Measurements from ENCODE around the gene DAD1. TPM values are rescaled to one million over a fixed set of nuclear protein-coding genes. Genes with fewer than 3 reads are reported as not detected.

The DAD1 gene
- total and polyA plus RNA-seq, 2 of the 8 experiments (the other 6 are each of a cell fraction or from before 2014, with no cell fraction given) = 131 to 440 TPM

GRCh38 chr14:22630066-22630465 lies 41.0 kb upstream of the DAD1 start:
- no peak overlapping the region for H3K4me3 ChIP-seq (ENCODE audit: extremely low read depth in 1 of 4, insufficient read depth in 2 of 4, low read depth in 3 of 4, low read length in 4 of 4)
- H3K4ac ChIP-seq (replicated peaks; ENCODE audit: insufficient read length, low read depth, low read length) = no peak overlapping the region
- no peak overlapping the region for H3K23ac ChIP-seq (ENCODE audit: insufficient read length)
- H2BK20ac ChIP-seq (ENCODE audit: low read length) = no peak overlapping the region
- peaks cover 0 to 9% (median 4%) of the 10 kb centered on the region in 4 experiments; a peak in 3 of 7 replicates for H3K4me1 ChIP-seq (replicated peaks in 1 of 4; ENCODE audit: control insufficient read depth in 3 of 4, insufficient read depth in 4 of 4, low read length in 3 of 4)
- H3K14ac ChIP-seq (ENCODE audit: insufficient read length) = no peak overlapping the region
- peaks cover 9 to 13% of the 10 kb centered on the region in 2 experiments; a peak in 2 of 4 replicates for H3K9me3 ChIP-seq (ENCODE audit: insufficient read depth in 2 of 2, low read depth in 1 of 2, low read length in 1 of 2)
- H3K23me2 ChIP-seq (ENCODE audit: low read depth, low read length) = peaks cover 2% of the 10 kb centered on the region; the same call in 1 of the 2 replicates
- no peaks in the 10 kb centered on the region for H3K27me3 ChIP-seq (replicated peaks in 1 of 4; ENCODE audit: control insufficient read depth in 3 of 4, extremely low read depth in 1 of 4, insufficient read depth in 3 of 4, low read length in 3 of 4)
- no peaks in the 10 kb centered on the region for H3K36me3 ChIP-seq (ENCODE audit: control insufficient read depth in 2 of 4, insufficient read depth in 4 of 4, low read length in 3 of 4)
- FAIRE-seq = no peak
- no peak overlapping the region for H2BK120ac ChIP-seq (replicated peaks; ENCODE audit: low read depth, low read length)
- no peak overlapping the region for H3K18ac ChIP-seq (ENCODE audit: extremely low read depth, low read length)
- H4K5ac ChIP-seq (ENCODE audit: insufficient read length, low read depth, low read length) = no peak overlapping the region
- no peak for DNase-seq (ENCODE audit: low read depth in 1 of 2, low spot score in 2 of 2)
- H4K91ac ChIP-seq (replicated peaks; ENCODE audit: insufficient read length, low read length) = no peak overlapping the region
- H2AFZ ChIP-seq (ENCODE audit: low read length) = no peak overlapping the region
- ChIA-PET CTCF (ENCODE audit: partially characterized antibody) (interaction anchor here (0.8 to 1.2 kb wide), 2 partner anchors 12 to 14 kb away, joined by 3 to 4 read pairs; partner anchors contain the start of gene OR6J1), POLR2A (ENCODE audit: partially characterized antibody) (no interaction called here)
- H2BK15ac ChIP-seq (ENCODE audit: low read length) = no peak overlapping the region
- no peak overlapping the region for H3K4me2 ChIP-seq (ENCODE audit: insufficient read depth in 1 of 2, low read depth in 2 of 2, low read length in 2 of 2)
- no peak overlapping the region for H2BK5ac ChIP-seq (ENCODE audit: low read depth, low read length)
- TF ChIP-seq SP1 (IDR thresholded peaks at IDR 0.05; ENCODE audit: low read depth, low read length) (no peak), SRF (IDR thresholded peaks at IDR 0.05; ENCODE audit: low read depth, low read length) (no peak), KDM4A (IDR thresholded peaks at IDR 0.05; ENCODE audit: low read depth, low read length, severe bottlenecking) (no peak), NRF1 (IDR thresholded peaks at IDR 0.05; ENCODE audit: low read depth, low read length) (no peak), TEAD4 (IDR thresholded peaks at IDR 0.05; ENCODE audit: low read depth, low read length) (no peak), TAF1 (IDR thresholded peaks at IDR 0.05; ENCODE audit: low read depth, low read length) (no peak), BACH1 (IDR thresholded peaks at IDR 0.05; ENCODE audit: low read length) (no peak), MAFK (IDR thresholded peaks at IDR 0.05; ENCODE audit: low read depth, low read length) (no peak)
- H2BK12ac ChIP-seq (ENCODE audit: low read depth, low read length) = no peak overlapping the region
- H3K27ac ChIP-seq (ENCODE audit: low read depth, low read length) = no peak overlapping the region
- no peaks in the 10 kb centered on the region for H4K20me1 ChIP-seq (replicated peaks in 1 of 2; ENCODE audit: control insufficient read depth in 1 of 2, insufficient read depth in 2 of 2, low read length in 2 of 2)
- no peak overlapping the region for H4K8ac ChIP-seq (ENCODE audit: extremely low read depth, insufficient read depth, low read length)
- H2AK5ac ChIP-seq (ENCODE audit: low read depth, low read length) = no peak overlapping the region
- no peaks in the 10 kb centered on the region for H3K79me2 ChIP-seq (ENCODE audit: control insufficient read depth in 1 of 2, insufficient read depth in 2 of 2, low read length in 2 of 2)
- no peaks in the 10 kb centered on the region for H3K79me1 ChIP-seq (ENCODE audit: low read depth, low read length)
- no peak overlapping the region for H3K56ac ChIP-seq (replicated peaks; ENCODE audit: insufficient read length, low read depth, low read length)
- H3K9ac ChIP-seq (replicated peaks in 1 of 4; ENCODE audit: extremely low read depth in 1 of 4, low read depth in 3 of 4, low read length in 3 of 4) = no peak overlapping the region
- WGBS, 2 experiments (ENCODE audit: extremely low coverage in 1 of 2, insufficient coverage in 1 of 2, insufficient read length in 1 of 2, insufficient replicate concordance in 2 of 2, low coverage in 1 of 2, low lambda C conversion rate in 2 of 2, missing lambda C conversion rate in 1 of 2) = 91% methylated on average over 3 of the region's 3 CpGs; no CpG with 5 or more reads in 1 of the 2 experiments
